Measurements from ENCODE around the gene HINT3. TPM values are rescaled to one million over a fixed set of nuclear protein-coding genes. Genes with fewer than 3 reads are reported as not detected.

HINT3 gene
- total RNA-seq, 1 donor from 2014 or later, result 17.5 TPM

- no peak overlapping the region for H3K27ac Mint-ChIP-seq
- DNase-seq (ENCODE audit: low spot score in 2 of 2, unreplicated experiment in 2 of 2), result no peak
- no peaks in the 10 kb centered on the region for H3K4me1 Mint-ChIP-seq
- H3K27me3 Mint-ChIP-seq (ENCODE audit: low read depth), result no peaks in the 10 kb centered on the region
- H3K9me3 Mint-ChIP-seq, result no peaks in the 10 kb centered on the region
- no peak overlapping the region for H3K4me3 Mint-ChIP-seq
- no peak for TF ChIP-seq CTCF (IDR thresholded peaks at IDR 0.05; ENCODE audit: unreplicated experiment)
- peaks cover 28% of the 10 kb centered on the region for H3K36me3 Mint-ChIP-seq
Observed at GRCh38 chr6:126027601-126028000, 71.0 kb downstream of the HINT3 start.

Other genes with a start within 250 kb of the HINT3 start
- gene HEY2, start 207.1 kb upstream of the HINT3 start, total RNA-seq, result 8.8 to 11.7 TPM (median 9.6 TPM) in 3 replicates
- 43.5 to 52.4 TPM (median 45.7 TPM) in 3 replicates for gene NCOA7, start 165.8 kb upstream of the HINT3 start, total RNA-seq
- 30.8 to 34.6 TPM (median 31.8 TPM) in 3 replicates for gene TRMT11, start 29.8 kb downstream of the HINT3 start, total RNA-seq